Measurements from ENCODE around the gene SWT1. TPM values are rescaled to one million over a fixed set of nuclear protein-coding genes. Genes with fewer than 3 reads are reported as not detected.

SWT1 gene
- total RNA-seq, 1 experiment from 2014 or later, result 2.1 TPM

- CTCF ChIA-PET, result no interaction called here
- no peak for ATAC-seq
- Histone ChIP-seq H3K4me3 (ENCODE audit: low read depth in 2 of 2, low read length in 2 of 2) (no peak overlapping the region), H3K27ac (ENCODE audit: low read length) (no peak overlapping the region), H3K27me3 (ENCODE audit: control insufficient read depth, insufficient read depth, low read length) (no peaks in the 10 kb centered on the region), H3K9me3 (ENCODE audit: control insufficient read depth, insufficient read depth, low read depth, low read length) (no peaks in the 10 kb centered on the region), H3K4me1 (ENCODE audit: control insufficient read depth, insufficient read depth, low read length) (no peaks in the 10 kb centered on the region), H3K36me3 (ENCODE audit: control insufficient read depth, insufficient read depth, low read length) (no peaks in the 10 kb centered on the region)
- intact Hi-C loops (cut with micrococcal nuclease; ENCODE audit: unreplicated experiment) (no loop called here), in situ Hi-C loops (cut with HindIII; ENCODE audit: low pct_unique_long_range_greater_than_20kb, low sequenced_read_pairs) (no loop called here)
- TF ChIP-seq TCF7L2 (IDR thresholded peaks at IDR 0.05; ENCODE audit: low read depth, low read length) (no peak), SIN3A (IDR thresholded peaks at IDR 0.05; ENCODE audit: borderline replicate concordance, insufficient read depth, low read depth, low read length) (no peak), POLR2AphosphoS5 (IDR thresholded peaks at IDR 0.05; ENCODE audit: low read depth, low read length) (no peak)
- TF ChIP-seq, protein P1, sequence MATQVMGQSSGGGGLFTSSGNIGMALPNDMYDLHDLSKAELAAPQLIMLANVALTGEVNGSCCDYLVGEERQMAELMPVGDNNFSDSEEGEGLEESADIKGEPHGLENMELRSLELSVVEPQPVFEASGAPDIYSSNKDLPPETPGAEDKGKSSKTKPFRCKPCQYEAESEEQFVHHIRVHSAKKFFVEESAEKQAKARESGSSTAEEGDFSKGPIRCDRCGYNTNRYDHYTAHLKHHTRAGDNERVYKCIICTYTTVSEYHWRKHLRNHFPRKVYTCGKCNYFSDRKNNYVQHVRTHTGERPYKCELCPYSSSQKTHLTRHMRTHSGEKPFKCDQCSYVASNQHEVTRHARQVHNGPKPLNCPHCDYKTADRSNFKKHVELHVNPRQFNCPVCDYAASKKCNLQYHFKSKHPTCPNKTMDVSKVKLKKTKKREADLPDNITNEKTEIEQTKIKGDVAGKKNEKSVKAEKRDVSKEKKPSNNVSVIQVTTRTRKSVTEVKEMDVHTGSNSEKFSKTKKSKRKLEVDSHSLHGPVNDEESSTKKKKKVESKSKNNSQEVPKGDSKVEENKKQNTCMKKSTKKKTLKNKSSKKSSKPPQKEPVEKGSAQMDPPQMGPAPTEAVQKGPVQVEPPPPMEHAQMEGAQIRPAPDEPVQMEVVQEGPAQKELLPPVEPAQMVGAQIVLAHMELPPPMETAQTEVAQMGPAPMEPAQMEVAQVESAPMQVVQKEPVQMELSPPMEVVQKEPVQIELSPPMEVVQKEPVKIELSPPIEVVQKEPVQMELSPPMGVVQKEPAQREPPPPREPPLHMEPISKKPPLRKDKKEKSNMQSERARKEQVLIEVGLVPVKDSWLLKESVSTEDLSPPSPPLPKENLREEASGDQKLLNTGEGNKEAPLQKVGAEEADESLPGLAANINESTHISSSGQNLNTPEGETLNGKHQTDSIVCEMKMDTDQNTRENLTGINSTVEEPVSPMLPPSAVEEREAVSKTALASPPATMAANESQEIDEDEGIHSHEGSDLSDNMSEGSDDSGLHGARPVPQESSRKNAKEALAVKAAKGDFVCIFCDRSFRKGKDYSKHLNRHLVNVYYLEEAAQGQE (IDR thresholded peaks at IDR 0.05; ENCODE audit: insufficient read depth in 1 of 2, low read depth in 2 of 2, low read length in 1 of 2), result no peak
- TF ChIP-seq, protein P2, sequence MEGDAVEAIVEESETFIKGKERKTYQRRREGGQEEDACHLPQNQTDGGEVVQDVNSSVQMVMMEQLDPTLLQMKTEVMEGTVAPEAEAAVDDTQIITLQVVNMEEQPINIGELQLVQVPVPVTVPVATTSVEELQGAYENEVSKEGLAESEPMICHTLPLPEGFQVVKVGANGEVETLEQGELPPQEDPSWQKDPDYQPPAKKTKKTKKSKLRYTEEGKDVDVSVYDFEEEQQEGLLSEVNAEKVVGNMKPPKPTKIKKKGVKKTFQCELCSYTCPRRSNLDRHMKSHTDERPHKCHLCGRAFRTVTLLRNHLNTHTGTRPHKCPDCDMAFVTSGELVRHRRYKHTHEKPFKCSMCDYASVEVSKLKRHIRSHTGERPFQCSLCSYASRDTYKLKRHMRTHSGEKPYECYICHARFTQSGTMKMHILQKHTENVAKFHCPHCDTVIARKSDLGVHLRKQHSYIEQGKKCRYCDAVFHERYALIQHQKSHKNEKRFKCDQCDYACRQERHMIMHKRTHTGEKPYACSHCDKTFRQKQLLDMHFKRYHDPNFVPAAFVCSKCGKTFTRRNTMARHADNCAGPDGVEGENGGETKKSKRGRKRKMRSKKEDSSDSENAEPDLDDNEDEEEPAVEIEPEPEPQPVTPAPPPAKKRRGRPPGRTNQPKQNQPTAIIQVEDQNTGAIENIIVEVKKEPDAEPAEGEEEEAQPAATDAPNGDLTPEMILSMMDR (IDR thresholded peaks at IDR 0.05), result no peak
- POLR2A ChIA-PET, result no interaction called here
- BruUV-seq (replicated peaks), result no TSS peak
- DNase-seq (ENCODE audit: low read depth, low spot score), result no peak
Observed at GRCh38 chr1:185110145-185110544, 46.8 kb upstream of the SWT1 start.

DNA sequence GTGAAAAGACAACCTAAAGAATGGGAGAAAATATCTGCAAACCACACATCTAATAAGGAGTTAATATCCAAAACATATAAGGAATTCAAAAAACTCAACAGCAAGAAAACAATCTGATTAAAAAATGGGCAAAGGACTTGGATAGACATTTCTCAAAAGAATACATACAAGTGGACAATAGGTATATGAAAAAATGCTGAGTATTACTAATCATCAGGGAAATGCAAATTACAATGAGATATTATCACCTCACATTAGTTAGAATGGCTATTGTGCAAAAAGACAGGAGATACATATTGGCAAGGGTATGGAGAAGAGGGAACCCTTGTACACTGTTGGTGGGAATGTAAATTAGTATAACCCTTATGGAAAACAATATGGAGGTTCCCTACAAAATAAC is 45.1 kb upstream of the SWT1 start:
- ChIA-PET POLR2A (no interaction called here), CTCF (no interaction called here)
- intact Hi-C loops (cut with micrococcal nuclease; ENCODE audit: unreplicated experiment), result no loop called here
- TF ChIP-seq, protein P1 (IDR thresholded peaks at IDR 0.05; ENCODE audit: insufficient read depth in 1 of 2, low read depth in 2 of 2, low read length in 1 of 2), result no peak
- no peak for TF ChIP-seq POLR2AphosphoS5 (IDR thresholded peaks at IDR 0.05; ENCODE audit: low read depth, low read length)
- no peak for TF ChIP-seq SIN3A (IDR thresholded peaks at IDR 0.05; ENCODE audit: borderline replicate concordance, insufficient read depth, low read depth, low read length)
- TF ChIP-seq TCF7L2 (IDR thresholded peaks at IDR 0.05; ENCODE audit: low read depth, low read length), result no peak
- TF ChIP-seq, protein P2 (IDR thresholded peaks at IDR 0.05), result no peak
- H3K9me3 ChIP-seq (ENCODE audit: control insufficient read depth, insufficient read depth, low read depth, low read length), result no peaks in the 10 kb centered on the region
- BruUV-seq (replicated peaks), result no TSS peak
- DNase-seq (ENCODE audit: low read depth, low spot score), result no peak
- H3K27me3 ChIP-seq (ENCODE audit: control insufficient read depth, insufficient read depth, low read length), result no peaks in the 10 kb centered on the region
- ATAC-seq, result no peak
- H3K36me3 ChIP-seq (ENCODE audit: control insufficient read depth, insufficient read depth, low read length), result no peaks in the 10 kb centered on the region
- H3K27ac ChIP-seq (ENCODE audit: low read length), result no peak overlapping the region
- H3K4me3 ChIP-seq (ENCODE audit: low read depth in 2 of 2, low read length in 2 of 2), result no peak overlapping the region
- in situ Hi-C loops (cut with HindIII; ENCODE audit: low pct_unique_long_range_greater_than_20kb, low sequenced_read_pairs), result no loop called here
- H3K4me1 ChIP-seq (ENCODE audit: control insufficient read depth, insufficient read depth, low read length), result no peaks in the 10 kb centered on the region

All from Panc1 (cell line).